ENCODE measurements around the gene TRIM71.
"Not testable (repeated sequence)": the region's sequence is repeated elsewhere in the genome, so short reads cannot be mapped to it uniquely, and the experiment has no call there.

Gene TRIM71

GRCh38 chr3:32934150-32934742 lies 116.4 kb downstream of the TRIM71 start:
- DNase-seq (ENCODE audit: low read depth in 2 of 2): no peak

- no peak for DNase-seq (ENCODE audit: low read depth in 2 of 2)
Observed at GRCh38 chr3:32937331-32937730, 119.5 kb downstream of the TRIM71 start.

GRCh38 chr3:32939531-32940284 lies 121.9 kb downstream of the TRIM71 start:
- DNase-seq (ENCODE audit: low read depth in 2 of 2): not testable (repeated sequence)

GRCh38 chr3:32940726-32941125 lies 122.9 kb downstream of the TRIM71 start:
- DNase-seq (ENCODE audit: low read depth in 2 of 2): no peak

GRCh38 chr3:32945136-32945535 lies 127.3 kb downstream of the TRIM71 start:
- DNase-seq (ENCODE audit: low read depth in 2 of 2): no peak

- DNase-seq (ENCODE audit: low read depth in 2 of 2): not testable (repeated sequence)
Observed at GRCh38 chr3:32945598-32945997, 127.8 kb downstream of the TRIM71 start.

- no peak for DNase-seq (ENCODE audit: low read depth in 2 of 2)
Observed at GRCh38 chr3:32946973-32947788, 129.4 kb downstream of the TRIM71 start.

All from fibroblast of skin of left biceps (primary cell).